Transverse colon (tissue), 4 donors: Measurements from ENCODE around the gene NCCRP1.

ENCODE experiments used
- POLR2A ChIP-seq: fragments of 450-650 bp; IDR thresholded peaks from one replicate; pipeline ENCODE4 v1.6.1; 2016; ENCODE audit warnings: antibody characterized with exemption, mild to moderate bottlenecking, moderate library complexity
- POLR2AphosphoS5 ChIP-seq, 3 donors: sonication (generic); formaldehyde crosslinking; IDR thresholded peaks; one replicate each; pipeline ENCODE4 v1.6.1; 2016; ENCODE audit warnings: antibody characterized with exemption in 3 of 3
- TF ChIP-seq, protein P1 (sequence below), 5 experiments: fragments of 200-600 bp in 3 of 5; fragments of 450-650 bp in 2 of 5; sonication (generic) in 3 of 5; IDR thresholded peaks; 1 replicate in 2 of 5; 2 replicates in 3 of 5; pipeline ENCODE4 v1.5.1; 2016 to 2017; ENCODE audit warnings: antibody characterized with exemption in 5 of 5, inconsistent platforms in 3 of 5, mild to moderate bottlenecking in 2 of 5, moderate library complexity in 1 of 5

DNA sequence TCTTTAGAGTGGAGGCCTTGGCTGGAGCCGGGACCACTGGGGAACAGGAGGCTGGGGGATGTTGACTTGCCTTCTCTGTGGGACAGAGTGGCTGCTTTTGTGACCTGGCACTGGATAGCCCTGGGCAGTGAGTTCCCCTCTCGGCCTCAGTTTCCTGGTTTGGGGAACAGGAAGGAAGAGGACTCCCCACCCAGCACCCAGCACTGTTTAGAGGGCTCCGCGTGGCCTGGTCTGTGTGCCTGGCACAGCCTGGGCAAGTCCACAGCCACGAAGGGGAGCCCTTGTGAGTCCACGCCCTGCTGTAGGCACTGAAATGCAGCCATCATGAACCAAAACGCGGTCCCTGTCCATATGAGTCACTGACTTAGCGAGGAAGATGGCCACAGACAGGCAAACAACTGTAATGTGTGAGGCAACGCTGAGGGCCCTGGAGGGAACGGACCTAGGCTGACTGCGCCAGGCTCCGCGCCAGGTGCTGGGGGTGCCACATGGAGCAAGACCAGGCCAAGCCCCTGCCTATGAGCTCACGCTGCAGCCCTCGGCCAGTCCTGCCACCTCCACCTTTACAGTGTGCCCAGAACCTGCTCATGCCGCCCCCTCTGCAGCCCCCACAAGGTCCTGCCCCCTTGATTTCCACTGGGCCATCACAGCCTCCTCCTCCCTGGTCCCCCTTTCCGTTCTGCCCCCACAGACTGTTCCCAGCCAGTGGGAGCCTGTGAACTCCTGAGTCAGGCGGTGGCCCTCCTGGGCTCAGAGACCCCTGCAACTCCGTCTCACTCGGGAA, 35.7 kb upstream of the NCCRP1 start:
- TF ChIP-seq, protein P1, sequence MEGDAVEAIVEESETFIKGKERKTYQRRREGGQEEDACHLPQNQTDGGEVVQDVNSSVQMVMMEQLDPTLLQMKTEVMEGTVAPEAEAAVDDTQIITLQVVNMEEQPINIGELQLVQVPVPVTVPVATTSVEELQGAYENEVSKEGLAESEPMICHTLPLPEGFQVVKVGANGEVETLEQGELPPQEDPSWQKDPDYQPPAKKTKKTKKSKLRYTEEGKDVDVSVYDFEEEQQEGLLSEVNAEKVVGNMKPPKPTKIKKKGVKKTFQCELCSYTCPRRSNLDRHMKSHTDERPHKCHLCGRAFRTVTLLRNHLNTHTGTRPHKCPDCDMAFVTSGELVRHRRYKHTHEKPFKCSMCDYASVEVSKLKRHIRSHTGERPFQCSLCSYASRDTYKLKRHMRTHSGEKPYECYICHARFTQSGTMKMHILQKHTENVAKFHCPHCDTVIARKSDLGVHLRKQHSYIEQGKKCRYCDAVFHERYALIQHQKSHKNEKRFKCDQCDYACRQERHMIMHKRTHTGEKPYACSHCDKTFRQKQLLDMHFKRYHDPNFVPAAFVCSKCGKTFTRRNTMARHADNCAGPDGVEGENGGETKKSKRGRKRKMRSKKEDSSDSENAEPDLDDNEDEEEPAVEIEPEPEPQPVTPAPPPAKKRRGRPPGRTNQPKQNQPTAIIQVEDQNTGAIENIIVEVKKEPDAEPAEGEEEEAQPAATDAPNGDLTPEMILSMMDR (IDR thresholded peaks at IDR 0.05), result no peak
- TF ChIP-seq POLR2A, result no peak
- no peak for TF ChIP-seq POLR2AphosphoS5 (IDR thresholded peaks at IDR 0.05)
